Cardiac septum (tissue), 1 donor: ENCODE results near the gene CZIB. TPM values are rescaled to one million over a fixed set of nuclear protein-coding genes. Genes with fewer than 3 reads are reported as not detected.
"Not testable (repeated sequence)": the region's sequence is repeated elsewhere in the genome, so short reads cannot be mapped to it uniquely, and the experiment has no call there.

Source experiments
- DNase-seq: peaks from one replicate; pipeline ENCODE4 v3.0.0-alpha.2; 2020; ENCODE audit warnings: low spot score
- intact Hi-C: fragments of 100-400 bp; cut with DNase I; formaldehyde crosslinking; loops from one replicate; pipeline ENCODE4 v1.14.0; 2022
- total RNA-seq: library from RNA; stranded (reverse); fragmentation: NEBNext Ultra II Directional; extraction: Animal tissue kit (Norgen Biotek cat#: 25700); gene quantifications from one replicate; pipeline ENCODE4 v1.2.1, GENCODE V29; 2021
- donor health status: DM: no; HTN: no; CAD: no.

CZIB gene
- total RNA-seq, 1 donor from 2014 or later, result 46.0 TPM

DNA sequence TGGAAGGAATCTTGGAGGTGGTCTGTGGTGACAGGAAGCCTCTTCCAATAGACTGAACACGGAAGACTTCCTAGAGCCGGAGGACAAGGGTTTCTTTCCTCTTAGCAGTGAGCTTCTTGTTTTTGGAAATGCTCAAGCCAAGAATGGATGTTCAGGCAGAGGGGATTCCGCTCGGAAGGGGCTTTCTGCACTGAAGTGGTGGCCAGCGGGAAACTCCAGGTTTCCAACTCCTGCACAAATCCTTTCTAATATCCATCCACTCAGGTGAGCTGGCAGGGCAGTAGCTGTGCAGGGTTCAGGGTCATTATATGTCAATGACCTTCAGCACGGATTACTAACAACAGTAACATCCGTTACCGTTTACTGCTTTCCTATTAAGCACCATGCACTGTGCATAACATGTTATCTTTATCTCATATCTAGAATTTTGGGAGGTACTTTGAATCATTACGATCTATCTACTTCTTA, 24.4 kb downstream of the CZIB start:
- intact Hi-C loops, result no loop called here

GRCh38 chr1:53195246-53196016, 25.0 kb downstream of the CZIB start:
- no peak for DNase-seq
- intact Hi-C loops, result no loop called here

More for the DNA sequence above, 24.4 kb downstream of the CZIB start:
- DNase-seq, result no peak

DNA sequence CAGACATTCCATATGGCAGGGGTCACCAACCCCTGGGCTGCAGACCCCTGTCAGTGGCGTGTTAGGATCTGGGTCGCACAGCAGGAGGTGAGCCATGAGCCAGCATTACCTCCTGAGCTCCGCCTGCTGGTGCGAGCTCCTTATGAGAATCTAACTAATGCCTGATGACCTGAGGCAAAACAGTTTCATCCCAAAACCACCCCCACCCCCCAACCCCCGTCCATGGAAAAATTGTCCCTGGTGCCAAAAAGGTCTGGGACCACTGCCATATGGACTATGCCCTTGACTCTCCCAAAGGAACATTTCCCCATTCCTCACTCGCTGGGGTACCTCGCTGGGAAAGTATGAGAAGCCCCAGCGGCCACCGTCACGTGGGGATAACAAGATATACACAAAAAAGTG, 30.2 kb downstream of the CZIB start:
- intact Hi-C loops, result no loop called here
- no peak for DNase-seq

- intact Hi-C loops, result loop anchor here (10.0 kb wide), 2 partner anchors 354 to 484 kb away; no protein-coding TSS in a partner anchor
- no peak for DNase-seq
Measured at GRCh38 chr1:53189061-53189460, 31.4 kb downstream of the CZIB start.

GRCh38 chr1:53188099-53188498, 32.3 kb downstream of the CZIB start:
- intact Hi-C loops, result loop anchor here (10.0 kb wide), 2 partner anchors 353 to 483 kb away; no protein-coding TSS in a partner anchor

GRCh38 chr1:53187401-53187800, 33.0 kb downstream of the CZIB start:
- intact Hi-C loops, result loop anchor here (10.0 kb wide), 2 partner anchors 353 to 483 kb away; no protein-coding TSS in a partner anchor
- DNase-seq, result no peak

More at GRCh38 chr1:53188099-53188498, 32.3 kb downstream of the CZIB start:
- no peak for DNase-seq

DNA sequence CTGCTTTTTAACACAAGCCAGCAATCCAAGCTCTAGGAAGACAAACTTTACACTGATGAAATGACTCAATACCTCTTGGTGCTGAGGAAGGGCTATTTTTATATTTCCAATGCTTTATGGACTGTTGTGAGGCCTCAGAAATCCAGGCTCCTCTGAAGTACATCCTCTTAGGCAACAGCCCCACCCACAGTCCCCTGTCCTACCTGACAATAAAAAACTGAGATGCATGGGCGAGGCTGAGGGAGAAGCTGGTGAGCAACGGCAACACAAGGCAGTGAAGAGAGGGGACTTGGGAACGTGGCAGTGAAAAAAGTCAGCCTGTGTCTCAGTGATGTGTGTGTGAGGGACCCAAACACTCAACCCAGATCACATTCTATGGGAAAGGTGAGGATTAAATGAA, 33.9 kb downstream of the CZIB start:
- intact Hi-C loops, result loop anchor here (10.0 kb wide), 2 partner anchors 352 to 482 kb away; no protein-coding TSS in a partner anchor

DNA sequence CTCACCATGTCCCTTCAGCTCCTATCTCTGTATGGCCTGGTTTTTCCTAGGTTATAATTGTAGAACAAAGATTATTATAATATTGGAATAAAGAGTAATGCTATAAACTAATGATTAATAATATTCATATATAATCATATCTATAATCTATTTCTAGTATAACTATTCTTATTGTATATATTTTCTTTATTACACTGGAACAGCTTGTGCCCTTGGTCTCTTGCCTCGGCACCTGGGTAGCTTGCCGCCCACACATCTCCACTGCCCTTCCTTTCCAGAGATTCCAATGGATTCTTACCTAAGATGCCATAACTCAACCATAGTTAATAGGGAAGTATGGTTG, 34.5 kb downstream of the CZIB start:
- intact Hi-C loops, result loop anchor here (10.0 kb wide), 2 partner anchors 351 to 481 kb away; no protein-coding TSS in a partner anchor
- DNase-seq, result not testable (repeated sequence)

More for the DNA sequence above, 33.9 kb downstream of the CZIB start:
- no peak for DNase-seq

DNA sequence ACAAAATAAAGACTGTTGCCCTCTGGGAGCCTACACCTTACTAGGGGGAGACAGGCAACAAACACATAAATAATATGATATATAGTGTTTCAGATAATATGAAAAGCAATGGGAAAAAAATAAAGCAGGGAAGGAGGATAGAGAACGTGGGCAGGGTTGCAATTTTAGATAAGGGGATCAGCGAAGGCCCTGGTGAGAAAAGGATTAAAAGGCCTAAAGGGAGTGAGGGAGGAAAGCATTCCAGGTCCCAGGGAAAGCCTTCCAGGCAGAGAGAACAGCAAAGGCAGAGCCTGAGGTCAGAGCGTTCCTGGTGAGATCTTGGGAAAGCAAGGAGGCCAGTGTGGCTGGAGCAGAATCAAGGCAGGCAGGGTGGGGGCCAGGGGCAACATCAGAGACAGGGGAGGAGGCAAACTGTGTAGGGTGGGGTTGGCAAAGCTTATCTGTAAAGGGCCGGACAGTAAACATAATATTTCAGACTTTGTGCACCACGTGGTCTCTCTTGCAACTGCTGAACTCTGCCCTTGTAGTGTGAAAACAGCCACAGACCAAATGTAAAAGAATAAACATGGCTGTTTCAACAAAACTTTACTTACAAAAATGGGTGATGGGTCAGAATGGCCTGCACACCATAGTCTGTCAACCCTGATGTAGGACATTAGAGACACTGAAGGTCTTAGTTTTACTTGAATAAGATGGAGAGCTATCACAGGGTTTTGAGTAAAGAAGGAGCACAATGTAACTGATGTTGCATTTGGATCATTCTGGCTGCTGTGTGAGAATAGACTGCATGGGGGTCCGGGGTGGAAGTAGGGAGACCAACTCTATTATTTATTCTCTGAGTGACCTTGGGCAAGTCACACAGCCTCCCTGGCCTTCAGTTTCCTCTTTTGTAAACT, 37.1 kb downstream of the CZIB start:
- no peak for DNase-seq

GRCh38 chr1:53182716-53183094, 37.7 kb downstream of the CZIB start:
- DNase-seq, result no peak
- intact Hi-C loops, result loop anchor here (5.0 to 10.0 kb wide), 3 partner anchors 115 to 478 kb away; no protein-coding TSS in a partner anchor

More for the DNA sequence above, 37.1 kb downstream of the CZIB start:
- intact Hi-C loops, result loop anchor here (5.0 to 10.0 kb wide), 3 partner anchors 116 to 479 kb away; no protein-coding TSS in a partner anchor

GRCh38 chr1:53182111-53182593, 38.3 kb downstream of the CZIB start:
- peak; percentile 92 for DNase-seq
- intact Hi-C loops, result loop anchor here (5.0 to 10.0 kb wide), 3 partner anchors 115 to 477 kb away; no protein-coding TSS in a partner anchor

GRCh38 chr1:53180951-53181350, 39.5 kb downstream of the CZIB start:
- DNase-seq, result no peak
- intact Hi-C loops, result loop anchor here (5.0 to 10.0 kb wide), 3 partner anchors 114 to 476 kb away; no protein-coding TSS in a partner anchor

GRCh38 chr1:53180226-53180625, 40.2 kb downstream of the CZIB start:
- DNase-seq, result no peak
- intact Hi-C loops, result loop anchor here (5.0 to 10.0 kb wide), 3 partner anchors 113 to 475 kb away; no protein-coding TSS in a partner anchor

DNA sequence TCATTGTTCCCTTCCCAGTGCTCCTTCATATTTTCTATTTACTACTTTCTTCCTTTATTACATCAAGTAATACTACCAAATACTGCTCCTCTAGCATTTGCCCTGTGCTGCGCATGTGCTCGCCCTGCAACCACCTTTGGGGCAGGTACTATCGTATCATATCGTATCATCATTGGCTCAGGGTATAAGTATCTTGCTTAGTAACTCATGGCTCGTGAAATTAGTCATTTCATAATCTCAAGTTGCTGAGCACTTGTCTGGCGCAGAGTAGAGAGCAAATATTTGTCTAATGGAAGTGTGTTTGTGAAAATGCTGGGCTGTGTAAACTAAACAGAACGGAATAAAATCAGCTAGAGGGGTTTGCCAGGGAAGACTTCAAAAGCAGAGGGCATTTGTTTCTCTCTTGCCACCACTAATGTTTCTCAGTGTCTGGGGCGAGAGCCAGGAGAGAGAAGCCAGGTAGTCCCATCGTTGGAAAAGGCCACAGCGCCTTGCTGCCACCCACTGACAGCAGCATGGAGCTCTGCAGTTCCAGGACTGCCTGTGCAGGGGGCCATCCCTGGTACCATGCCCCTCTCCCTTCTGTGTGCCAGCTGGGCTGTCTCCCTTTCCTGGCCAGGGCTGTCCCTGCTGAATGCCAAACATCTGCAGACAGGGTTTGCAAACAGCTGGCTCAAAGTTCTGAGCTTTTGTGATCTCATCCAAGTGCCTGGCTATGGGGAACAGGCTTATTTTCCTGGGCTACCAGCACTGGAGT, 43.8 kb downstream of the CZIB start:
- no peak for DNase-seq
- intact Hi-C loops, result loop anchor here (5.0 kb wide), 1 partner anchor 54 kb away; no protein-coding TSS in a partner anchor

DNA sequence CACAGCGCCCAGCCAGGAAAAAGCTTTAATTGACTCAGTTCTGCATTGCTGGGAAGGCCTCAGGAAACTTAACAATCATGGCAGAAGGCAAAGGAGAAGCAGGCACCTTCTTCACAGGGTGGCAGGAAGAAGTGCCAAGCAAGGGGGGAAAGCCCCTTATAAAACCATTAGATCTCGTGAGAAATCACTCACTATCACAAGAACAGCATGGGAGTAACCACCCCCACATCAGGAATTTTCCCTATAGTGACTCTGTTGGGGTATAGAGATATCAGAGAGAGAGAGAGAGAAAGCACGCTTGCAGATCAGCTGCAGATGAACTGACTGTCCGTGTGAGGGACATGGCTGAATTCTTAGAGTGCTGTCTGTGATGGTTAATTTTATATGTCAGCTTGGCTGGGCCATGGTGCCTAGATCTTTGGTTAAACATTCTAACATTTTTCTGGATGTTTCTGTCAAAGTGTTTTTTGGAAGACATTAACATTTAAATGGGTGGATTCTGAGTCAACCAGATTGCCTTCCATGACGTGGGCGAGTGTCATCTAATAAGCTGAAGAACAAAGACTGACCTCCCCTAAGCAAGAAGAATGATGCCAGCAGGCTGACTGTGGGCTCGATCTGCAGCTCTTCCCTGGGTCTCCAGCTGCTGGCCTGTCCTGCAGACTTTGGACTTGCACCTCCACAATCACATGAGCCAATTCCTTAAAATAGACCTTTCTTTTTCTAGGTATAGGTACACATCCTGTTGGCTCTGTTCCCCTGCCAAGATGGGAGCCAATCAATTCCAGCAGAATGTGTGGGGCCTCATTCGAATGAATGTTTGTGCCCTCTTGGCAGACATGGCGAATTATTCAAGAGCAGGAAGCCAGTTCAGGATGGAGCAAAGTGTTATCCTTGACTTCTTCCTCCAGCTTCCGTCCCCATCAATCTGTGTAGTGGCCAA, 45.2 kb downstream of the CZIB start:
- no peak for DNase-seq
- intact Hi-C loops, result loop anchor here (5.0 kb wide), 1 partner anchor 53 kb away; no protein-coding TSS in a partner anchor

DNA sequence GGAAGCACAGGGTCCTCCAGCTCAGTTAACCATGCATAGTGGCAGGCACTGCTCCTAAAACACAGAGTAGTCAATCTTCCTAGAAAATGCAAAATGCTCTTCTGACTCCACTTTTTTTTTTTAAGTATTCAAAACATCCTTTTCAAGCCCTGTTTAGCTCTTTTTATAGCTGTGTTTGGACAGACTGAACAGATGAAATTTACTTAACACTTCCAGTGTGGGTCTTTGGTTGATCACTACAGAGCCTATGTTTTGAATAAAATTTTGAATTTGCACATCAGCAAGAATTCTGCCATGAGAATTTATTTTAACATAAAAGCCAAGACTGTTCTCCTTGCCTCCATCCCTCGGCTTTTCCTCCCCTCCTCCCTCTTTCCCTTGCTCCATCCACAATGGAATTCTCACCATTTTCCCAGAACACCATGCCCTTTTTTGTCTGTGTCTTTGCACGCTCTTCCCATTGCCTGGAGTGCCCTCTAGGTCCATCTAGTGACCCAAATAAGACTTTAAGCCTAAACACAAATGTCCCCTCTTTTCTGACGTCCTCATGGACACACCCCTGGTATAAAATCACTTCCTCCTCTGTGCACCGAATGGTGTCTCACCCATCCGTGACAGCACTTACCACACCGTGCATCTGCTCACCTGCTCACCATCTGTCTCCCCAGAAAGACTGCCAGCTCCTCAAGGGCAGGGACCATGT, 47.9 kb downstream of the CZIB start:
- no peak for DNase-seq
- intact Hi-C loops, result no loop called here

GRCh38 chr1:53166912-53167311, 53.5 kb downstream of the CZIB start:
- no peak for DNase-seq
- intact Hi-C loops, result no loop called here
